NCI-H2171 (cell line): Measurements from ENCODE around the gene ANKRD45.
"Not testable (repeated sequence)": the region's sequence is repeated elsewhere in the genome, so short reads cannot be mapped to it uniquely, and the experiment has no call there.

Experiments
- DNase-seq: peaks from one replicate; lab custom pipeline; 2025; lab: John Stamatoyannopoulos, UW

ANKRD45 gene

DNA sequence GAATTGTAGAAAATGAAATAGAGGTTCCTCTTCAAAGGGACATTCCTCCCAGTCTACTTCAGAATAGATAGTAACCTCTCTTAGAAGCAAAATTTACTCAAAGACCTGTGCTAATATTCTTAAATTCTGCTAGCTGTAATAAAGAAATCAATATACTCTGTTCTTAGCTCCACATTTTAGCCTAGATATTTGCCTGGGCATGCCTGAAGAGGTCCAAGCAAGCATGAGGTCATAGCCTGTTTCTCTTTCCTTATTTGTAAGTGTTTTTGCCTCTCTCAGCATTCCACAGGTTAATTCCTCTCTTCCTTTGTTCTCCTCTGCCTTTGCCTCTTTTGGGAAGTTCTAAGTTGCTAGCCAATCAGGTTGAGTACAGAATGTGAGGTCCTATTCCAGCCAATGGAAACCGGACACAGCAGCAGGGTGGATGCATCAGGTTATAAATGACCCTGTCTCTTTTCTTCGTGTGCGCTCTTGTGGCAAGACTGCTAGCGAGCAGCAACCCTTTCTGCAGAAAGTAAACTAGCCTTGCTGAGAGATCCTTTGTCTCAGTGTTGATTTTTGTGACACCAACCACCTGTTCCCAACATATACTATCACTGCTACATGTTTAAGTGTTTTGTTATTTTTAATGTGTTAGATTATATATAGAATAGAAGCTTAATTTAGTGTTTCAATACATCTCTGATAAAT lies 27.1 kb downstream of the ANKRD45 start:
- DNase-seq = not testable (repeated sequence)

DNA sequence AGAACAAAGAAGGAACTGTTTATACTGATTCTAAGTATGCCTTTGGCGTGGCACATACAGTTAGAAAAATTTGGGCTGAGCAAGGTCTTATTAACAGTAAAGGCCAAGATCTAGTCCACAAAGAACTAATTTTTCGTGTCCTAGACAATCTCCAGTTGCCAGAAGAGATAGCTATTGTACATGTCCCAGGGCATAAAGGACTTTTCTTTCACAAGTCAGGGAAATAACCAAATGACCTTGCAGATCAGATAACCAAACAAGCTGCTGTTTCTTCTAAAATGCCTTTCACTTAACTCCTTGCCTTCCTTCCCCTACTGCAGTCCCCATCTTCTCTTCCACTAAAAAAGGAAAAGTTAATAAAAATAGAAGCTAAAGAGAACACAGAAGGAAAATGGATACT lies 30.5 kb downstream of the ANKRD45 start:
- no peak for DNase-seq

DNA sequence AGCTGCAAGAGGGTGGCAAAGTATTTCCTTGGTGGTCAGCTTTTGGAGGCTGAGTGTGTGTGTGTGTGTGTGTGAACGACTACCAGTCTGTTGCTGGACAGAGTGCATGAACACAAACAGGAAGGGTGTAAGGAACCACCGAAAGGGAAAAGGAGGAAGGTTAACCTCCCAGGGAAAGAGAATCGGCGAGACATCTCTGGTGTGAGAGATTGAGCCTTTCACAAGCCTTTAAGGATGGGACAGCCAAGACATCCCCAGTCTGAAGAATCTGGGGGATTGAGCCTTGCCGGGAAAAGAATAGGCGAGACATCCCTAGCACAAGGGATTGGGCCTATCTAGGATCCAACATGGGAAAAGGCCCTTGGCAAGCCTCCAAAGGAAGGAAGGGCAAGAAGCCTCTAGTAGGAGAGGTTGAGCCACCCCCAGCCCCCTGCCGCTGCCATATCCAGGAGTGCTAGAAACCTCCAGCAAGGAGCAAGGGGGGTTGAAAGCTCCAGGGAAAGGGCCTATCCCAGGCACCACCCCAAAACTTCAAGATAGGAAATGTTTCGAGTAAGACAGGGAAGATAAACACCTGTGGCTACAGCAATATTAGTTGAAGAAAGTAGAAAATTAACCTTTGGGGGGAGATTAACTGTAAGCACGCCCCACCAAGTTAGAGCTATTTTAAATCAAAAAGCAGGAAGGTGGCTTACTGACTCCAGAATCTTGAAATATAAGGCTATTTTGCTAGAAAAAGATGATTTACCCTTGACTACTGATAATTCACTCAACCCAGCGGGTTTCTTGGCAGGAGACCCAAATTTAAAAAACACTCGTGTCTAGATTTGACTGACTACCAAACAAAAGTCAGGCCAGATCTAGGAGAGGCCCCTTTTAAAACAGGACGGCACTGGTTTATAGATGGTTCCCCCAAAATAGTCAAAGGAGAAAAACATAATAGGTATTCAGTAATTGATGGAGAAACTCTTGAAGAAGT lies 31.3 kb downstream of the ANKRD45 start:
- DNase-seq = no peak

DNA sequence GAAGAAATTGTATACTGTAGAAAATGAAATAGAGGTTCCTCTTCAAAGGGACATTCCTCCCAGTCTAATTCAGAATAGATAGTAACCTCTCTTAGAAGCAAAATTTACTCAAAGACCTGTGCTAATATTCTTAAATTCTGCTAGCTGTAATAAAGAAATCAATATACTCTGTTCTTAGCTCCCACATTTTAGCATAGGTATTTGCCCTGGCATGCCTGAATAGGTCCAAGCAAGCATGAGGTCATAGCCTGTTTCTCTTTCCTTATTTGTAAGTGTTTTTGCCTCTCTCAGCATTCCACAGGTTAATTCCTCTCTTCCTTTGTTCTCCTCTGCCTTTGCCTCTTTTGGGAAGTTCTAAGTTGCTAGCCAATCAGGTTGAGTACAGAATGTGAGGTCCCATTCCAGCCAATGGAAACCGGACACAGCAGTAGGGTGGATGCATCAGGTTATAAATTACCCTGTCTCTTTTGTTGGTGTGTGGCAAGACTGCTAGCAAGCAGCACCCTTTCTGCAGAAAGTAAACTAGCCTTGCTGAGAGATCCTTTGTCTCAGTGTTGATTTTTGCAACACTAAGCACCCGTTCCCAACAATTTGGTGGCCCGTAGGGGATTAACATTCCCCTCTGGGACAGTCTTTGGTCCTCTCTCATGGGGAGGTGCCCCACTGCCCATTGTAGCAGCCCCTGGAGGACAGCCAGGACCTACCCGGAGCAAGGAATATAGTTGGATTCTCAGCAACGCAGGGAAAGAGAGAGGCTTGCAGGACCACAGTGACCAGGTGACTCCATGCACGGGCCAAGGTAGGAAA lies 32.2 kb downstream of the ANKRD45 start:
- not testable (repeated sequence) for DNase-seq

DNA sequence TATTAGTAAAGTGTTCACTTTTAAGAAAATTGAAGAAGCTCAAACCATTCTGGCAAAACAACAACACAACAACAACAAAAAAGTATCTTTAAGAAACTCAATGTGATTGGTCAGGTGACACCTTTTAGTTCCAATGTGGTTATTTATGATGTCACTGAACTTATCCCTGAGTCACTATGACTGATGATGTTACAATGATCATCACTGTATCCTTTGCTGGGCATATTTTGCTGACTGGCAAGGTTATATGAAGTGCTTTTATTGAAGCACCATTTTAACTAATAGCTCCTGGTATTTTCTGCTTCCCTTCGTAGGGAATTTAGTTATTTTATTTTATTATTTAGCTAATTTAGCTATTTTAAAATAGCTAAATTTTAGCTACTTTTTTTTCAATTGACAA lies 34.5 kb downstream of the ANKRD45 start, which contains the start of gene TEX50:
TSS of gene TEX50 (plus strand) at position 223 of the 400 bp plus-strand sequence. CDS start 184 bp downstream, outside the sequence.
- DNase-seq = no peak

DNA sequence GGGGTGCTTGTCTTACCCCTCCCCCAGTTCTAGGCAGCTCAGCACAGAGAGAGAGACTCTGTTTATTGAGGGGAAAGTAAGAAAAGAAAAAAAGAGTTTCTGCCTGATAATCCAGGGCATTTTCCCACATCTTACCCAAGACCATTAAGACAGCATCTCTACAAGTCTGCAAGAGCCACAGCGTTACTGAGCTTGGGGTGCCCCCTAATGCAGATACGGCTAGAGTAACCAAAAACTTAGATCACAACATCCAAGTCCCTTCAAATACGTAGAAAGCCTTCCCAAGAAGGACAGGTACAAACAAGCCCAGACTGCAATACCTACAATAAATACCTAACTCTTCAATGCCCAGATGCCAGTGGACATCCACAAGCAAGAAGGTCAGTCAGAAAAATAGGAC lies 40.8 kb downstream of the ANKRD45 start:
- DNase-seq = no peak

DNA sequence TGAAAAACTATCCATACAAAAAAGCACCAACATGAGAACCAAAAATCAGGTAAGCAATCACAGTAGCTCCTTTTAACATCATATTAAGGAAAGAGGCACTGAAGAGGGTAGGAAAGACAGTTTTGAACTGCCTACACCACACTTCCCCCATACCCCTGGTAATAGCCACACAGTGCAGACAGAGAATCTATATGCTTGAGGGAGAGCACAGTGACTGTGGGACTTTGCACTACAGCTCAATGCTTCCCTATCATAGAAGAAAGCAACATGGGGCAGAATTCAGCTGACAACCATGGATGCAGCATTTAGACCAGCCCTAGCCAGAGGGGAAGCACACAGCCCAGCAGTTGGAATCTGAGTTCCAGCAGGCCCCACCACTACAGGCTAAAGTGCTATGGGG lies 42.4 kb downstream of the ANKRD45 start:
- no peak for DNase-seq

DNA sequence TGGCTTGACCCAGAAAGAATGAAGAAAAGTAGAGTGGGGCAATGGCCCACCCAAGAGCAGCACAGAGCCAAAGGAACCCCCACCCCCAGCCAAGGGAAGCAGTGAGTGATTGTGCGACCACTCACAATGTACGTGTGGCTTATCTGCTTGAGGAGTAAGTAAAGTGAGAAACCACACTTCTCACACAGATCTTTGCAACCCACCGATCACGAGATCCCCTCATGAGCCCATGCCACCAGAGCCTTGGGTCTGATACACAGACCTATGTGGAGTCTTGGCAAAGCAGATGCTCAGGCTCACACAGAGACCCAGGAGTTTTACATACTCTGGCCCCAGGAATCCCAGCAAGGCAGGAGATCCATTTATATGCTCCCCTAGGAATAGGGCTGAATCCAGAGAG lies 52.8 kb downstream of the ANKRD45 start:
- DNase-seq = no peak

DNA sequence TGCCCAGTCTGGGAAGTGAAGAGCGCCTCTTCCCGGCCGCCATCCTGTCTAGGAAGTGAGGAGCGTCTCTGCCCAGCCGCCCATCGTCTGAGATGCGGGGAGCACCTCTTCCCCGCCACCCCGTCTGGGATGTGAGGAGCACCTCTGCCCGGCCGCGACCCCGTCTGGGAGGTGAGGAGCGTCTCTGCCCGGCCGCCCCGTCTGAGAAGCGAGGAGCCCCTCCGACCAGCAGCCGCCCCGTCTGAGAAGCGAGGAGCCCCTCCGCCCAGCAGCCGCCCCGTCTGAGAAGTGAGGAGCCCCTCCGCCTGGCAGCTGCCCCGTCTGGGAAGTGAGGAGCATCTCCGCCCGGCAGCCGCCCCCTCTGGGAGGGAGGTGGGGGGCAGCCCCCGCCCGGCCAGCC lies 56.6 kb downstream of the ANKRD45 start:
- DNase-seq = not testable (repeated sequence)

DNA sequence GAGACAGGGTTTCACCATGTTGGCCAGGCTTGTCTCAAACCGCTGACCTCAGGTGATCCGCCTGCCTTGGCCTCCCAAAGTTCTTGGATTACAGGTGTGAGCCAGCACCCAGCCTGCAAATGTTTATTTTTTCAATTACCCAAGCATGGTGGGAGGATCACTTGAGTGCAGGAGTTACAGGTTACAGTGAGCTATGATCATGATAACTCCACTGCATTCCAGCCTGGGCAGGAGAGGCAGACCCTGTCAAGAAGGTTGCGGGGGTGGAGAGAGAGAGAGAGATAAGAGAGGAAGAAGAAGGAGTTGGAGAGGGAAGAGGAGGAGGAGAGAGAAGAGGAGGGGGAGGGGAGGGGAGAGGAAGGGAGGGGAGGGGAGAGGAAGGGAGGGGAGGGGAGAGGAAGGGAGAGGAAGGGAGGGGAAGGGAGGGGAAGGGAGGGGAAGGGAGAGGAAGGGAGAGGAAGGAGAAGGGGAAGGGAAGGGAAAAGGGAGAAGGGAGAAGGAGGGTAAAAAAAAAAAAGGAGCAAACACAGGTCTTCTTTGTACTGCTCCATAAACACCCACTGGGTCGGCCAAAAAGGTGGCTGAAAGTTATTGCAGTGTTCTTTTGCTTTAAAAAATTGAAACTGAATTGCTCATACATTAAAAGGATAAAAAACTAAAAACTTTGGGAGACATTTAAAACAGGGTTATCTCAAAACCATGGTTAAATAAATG lies 61.0 kb downstream of the ANKRD45 start:
- no peak for DNase-seq

DNA sequence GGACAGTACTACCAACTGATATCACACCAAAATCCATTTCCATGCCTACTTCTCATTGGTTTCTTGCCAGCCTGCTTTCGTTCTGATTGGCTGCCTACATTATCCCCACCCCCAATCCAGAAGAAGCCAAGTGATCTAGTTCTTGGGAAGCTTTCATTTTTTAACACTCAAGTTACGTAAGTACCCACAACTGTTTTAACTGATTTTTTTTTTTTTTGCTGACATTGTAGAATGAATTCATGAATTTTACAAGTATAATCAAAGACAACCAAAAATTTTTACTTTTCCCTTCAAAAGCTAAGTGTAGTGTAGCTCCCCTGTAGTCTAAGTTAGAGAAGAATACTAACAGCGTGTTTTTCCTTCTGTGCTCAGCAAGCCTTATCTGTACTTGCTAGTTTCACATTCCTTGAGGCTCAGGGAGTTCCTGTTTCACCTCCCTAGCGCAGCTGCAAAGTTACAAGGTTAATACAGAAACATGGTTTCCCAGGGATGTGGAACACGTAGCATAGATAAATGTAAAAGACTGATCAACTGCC lies 66.5 kb downstream of the ANKRD45 start, which contains the start of gene SLC9C2:
TSS of gene SLC9C2 (minus strand) at position 17 of the 536 bp plus-strand sequence. CDS start 1,296 bp downstream, outside the sequence.
- DNase-seq = no peak

DNA sequence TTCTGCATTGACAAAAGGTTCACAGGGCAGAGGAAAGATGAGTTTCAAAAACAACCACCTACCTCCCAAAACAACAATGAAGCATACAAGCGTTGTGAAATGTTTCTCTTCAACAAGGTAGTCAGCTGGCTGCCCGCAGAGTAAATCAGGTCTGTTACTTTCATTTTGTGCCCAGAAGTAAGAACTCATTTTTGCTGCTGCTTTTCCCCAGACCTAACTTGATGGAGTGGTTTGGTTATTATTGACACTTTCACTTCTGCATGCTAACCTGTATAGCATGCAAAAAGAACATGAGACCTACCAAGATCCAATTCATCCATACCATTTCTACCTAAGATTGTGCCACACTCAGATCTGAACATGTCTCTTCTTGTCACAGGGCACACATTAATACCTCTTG lies 68.1 kb downstream of the ANKRD45 start:
- no peak for DNase-seq

DNA sequence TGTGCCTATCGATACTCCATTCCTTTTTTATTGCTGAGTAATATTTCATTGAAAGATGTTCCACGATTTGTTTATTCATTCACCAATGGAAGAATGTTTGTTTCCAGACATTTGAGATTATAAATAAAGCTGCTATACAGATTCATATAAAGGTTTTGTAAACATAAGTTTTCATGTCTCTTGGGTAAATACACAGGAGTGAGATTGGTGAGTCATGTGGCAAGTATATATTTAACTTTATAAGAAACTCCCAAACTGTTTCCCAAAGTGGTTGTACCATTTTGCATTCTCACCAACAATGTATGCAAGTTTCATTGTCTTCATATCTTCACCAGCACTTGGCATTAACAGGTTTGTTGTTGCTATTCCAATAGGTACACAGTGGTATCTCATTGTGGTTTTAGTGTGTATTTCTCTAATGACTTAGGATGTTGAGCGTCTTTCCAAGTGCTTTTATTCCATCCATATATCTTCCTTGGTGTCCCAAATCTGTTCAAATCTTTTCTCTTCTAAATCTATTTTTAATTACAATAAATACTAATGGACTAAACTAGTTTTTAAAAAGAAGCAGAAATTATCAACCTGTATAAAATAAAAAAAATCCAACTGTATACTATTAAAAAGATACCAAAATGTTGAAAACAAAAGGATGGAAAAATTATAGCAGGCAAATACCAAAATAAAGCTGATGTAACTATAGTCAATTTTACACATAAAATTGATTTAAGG lies 73.4 kb downstream of the ANKRD45 start:
- DNase-seq = no peak

DNA sequence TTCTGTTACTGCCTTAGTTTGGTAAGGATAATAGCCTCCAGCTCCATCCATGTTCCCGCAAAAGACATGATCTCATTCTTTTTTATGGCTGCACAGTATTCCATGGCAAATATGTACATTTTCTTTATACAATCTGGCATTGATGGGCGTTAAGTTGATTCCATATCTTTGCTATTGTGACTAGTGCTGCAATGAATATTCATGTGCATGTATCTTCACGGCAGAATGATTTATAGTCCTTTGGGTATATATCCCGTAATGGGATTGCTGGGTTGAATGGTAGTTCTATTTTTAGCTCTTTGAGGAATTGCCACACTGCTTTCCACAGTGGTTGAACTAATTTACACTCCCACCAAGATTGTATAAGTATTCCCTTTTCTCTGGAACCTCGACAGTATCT lies 78.5 kb downstream of the ANKRD45 start:
- DNase-seq = not testable (repeated sequence)

DNA sequence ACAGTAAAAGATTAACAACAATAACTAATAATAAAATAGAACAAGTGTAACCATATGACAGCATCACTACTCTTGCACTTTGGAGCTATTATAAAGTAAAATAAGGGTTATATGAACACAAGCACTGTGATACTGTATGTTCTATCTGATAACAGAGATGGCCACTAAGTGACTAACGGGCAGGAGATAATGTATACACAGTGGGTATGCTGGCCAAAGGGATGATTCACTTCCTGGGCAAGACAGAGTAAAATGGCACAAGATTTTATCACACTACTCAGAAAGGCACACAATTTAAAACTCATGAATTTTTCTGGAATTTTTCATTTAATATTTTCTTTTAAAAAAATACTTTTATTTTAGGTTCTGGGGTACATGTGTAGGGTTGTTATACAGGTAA lies 79.1 kb downstream of the ANKRD45 start:
- DNase-seq = no peak

DNA sequence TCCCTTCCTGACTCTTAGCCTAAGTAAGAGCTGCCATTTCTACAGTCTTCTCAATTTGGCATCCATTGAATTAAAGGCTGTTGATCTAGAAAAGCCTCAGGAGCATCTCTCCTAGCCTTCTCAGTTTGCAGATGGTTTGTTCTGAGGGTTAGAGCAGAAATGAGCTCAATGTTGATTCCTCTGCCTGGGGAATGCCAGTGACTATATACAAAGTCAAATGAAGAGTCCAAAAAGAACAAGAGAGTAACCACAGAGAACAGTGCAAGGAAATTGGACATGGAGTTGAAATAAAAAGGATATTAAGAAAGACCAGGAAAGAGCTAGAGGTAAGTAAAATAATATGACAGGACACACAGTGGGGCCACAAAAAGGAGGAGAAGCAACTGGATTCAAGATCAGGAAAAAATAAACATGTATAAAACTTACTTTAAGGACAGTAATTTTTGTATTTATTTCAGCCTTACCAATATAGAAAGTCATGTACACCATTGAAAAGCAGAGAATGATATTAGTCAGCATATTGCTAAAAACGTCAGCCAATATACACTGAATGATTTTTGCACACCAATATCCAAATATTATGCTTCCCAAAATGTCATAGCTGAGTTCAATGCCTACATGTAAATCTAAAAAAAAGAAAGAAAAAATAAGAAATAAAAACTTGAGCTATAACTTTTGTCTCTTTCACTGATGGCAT lies 88.1 kb downstream of the ANKRD45 start:
- no peak for DNase-seq

DNA sequence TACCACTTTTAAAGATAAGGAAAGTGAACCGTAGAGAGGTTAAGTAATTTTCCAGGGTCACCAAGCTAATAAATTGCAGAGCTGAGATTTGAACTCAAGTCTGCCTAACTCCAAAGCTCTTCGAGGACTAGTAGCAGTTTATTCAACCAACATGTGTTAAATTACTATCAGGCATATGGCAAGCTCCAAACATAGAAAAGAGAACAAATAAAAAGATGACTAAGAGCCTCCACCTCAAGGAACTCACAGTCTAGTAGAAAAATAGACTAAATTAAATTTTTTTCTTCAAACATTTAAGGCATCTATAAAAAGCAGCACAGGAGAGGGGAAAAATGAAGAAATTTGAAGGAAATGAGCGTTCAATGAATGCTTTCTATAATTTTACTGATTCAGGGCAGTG lies 89.0 kb downstream of the ANKRD45 start:
- no peak for DNase-seq

DNA sequence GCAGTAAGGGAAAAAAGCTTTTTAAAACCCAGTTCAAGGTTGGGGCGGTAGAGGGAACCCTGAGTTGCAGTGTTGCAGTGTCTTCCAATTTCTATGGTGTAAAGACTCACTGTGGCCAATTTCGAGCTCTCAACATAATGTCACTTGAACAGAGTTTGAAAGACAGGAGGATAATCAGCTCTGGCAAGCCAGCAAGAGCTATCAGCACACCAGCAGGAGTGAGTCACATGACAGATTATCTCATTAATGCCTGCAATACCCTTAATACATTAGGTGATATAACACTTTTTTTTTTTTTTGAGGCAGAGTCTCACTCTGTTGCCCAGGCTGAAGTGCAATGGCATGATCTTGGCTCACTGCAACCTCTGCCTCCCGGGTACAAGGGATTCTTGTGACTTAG lies 89.6 kb downstream of the ANKRD45 start:
- no peak for DNase-seq

DNA sequence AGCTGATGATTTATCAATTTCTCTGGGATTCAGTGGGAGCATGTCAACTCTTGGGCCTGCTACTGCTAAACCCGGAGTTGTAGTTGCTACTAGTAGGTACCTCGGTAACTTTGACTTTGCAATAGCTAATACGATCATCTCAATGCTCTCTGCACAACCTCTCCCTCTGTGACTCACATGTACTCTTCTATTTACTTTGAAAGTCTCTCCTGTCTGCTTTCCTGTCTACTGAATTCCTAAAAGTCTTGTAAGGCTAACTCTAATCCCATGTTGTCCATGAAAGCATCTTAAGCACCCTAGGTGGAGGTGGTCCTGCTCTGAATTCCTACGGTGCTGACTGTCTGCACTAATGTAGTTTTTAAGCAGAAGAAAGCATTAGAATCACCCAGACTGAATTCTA lies 96.1 kb downstream of the ANKRD45 start:
- DNase-seq = no peak
